Measurements from ENCODE around the gene OR52E6. TPM values are rescaled to one million over a fixed set of nuclear protein-coding genes. Genes with fewer than 3 reads are reported as not detected.

OR52E6 gene
- total and polyA plus RNA-seq, 3 donors from 2014 or later: 1.2 to 1.4 TPM; not detected in 1

DNA sequence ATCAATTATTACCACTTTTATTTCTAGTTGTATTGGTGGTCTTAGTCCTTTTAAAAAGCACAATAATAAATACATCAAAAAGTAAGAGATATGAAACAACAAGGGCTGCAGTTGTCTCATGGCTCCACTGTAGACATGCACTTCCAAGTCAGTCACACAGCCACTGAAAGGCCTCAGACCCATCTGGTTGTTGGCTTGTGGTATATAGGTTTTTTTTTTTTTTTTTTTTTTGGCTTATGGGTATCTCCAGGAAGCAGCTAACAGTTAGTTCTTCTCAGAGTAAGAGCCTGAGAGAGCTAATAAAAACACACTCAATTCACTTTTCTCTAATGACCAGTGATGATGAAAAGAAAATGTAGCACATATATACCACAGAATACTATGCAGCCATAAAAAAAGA, 6.0 kb upstream of the OR52E6 start:
- Histone ChIP-seq H3K9me3 (no peaks in the 10 kb centered on the region), H3K27ac (no peak overlapping the region), H3K36me3 (ENCODE audit: low read depth, missing control alignments) (no peaks in the 10 kb centered on the region), H3K4me3 (no peak overlapping the region), H3K4me1 (no peaks in the 10 kb centered on the region), H3K27me3 (no peaks in the 10 kb centered on the region)
- no peak for TF ChIP-seq POLR2A (IDR thresholded peaks at IDR 0.05)
- TF ChIP-seq, protein P1, sequence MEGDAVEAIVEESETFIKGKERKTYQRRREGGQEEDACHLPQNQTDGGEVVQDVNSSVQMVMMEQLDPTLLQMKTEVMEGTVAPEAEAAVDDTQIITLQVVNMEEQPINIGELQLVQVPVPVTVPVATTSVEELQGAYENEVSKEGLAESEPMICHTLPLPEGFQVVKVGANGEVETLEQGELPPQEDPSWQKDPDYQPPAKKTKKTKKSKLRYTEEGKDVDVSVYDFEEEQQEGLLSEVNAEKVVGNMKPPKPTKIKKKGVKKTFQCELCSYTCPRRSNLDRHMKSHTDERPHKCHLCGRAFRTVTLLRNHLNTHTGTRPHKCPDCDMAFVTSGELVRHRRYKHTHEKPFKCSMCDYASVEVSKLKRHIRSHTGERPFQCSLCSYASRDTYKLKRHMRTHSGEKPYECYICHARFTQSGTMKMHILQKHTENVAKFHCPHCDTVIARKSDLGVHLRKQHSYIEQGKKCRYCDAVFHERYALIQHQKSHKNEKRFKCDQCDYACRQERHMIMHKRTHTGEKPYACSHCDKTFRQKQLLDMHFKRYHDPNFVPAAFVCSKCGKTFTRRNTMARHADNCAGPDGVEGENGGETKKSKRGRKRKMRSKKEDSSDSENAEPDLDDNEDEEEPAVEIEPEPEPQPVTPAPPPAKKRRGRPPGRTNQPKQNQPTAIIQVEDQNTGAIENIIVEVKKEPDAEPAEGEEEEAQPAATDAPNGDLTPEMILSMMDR (IDR thresholded peaks at IDR 0.05): no peak
- intact Hi-C loops (cut with DNase I; ENCODE audit: low total_unique reads): no loop called here
- DNase-seq: no peak

DNA sequence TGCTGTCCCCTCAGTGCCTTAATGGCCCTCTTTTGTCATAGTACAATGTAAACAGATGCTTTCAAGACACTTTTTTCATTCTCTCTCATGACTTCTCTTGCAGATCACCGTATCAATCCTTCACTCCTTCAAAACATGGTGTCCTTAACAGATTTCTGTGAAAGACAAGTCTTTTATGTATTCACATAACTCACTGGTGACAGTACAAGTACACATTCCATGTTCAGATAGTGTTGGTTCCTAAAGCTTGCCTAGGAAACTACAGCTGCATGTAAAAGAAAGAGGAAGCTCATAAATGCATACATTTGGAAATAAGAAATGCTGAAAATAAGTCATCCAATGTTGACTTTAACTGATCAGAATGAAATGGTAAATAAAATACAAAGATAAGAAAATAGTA, 5.0 kb upstream of the OR52E6 start:
- intact Hi-C loops (cut with DNase I; ENCODE audit: low total_unique reads): no loop called here
- WGBS, 2 donors: 68 to 81% methylated on average over 1 of the region's 1 CpG

DNA sequence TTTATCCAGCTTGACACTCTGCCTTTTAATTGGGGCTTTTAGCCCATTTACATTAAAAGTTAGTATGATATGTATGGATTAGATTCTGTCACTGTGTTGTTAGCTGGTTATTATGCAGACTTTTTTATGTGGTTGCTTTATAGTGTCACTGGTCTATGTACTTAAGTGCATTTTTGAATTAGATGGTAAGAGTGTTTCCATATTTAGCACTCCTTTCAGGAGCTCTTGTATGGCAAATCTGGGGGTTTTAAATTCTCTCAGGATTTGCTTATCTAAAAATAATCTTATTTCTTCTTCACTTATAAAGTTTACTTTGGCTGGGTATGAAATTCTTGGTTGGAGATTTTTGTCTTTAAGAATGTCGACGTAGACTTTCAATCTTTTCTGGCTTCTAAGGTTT, 4.0 kb downstream of the OR52E6 start:
- WGBS, 2 donors: 87 to 90% methylated on average over 2 of the region's 2 CpGs
- no peaks in the 10 kb centered on the region for H3K27me3 ChIP-seq
- no peak overlapping the region for H3K4me3 ChIP-seq
- DNase-seq: no peak
- H3K9me3 ChIP-seq: no peaks in the 10 kb centered on the region
- H3K36me3 ChIP-seq (ENCODE audit: low read depth, missing control alignments): no peaks in the 10 kb centered on the region
- H3K4me1 ChIP-seq: no peaks in the 10 kb centered on the region
- no peak for TF ChIP-seq POLR2A (IDR thresholded peaks at IDR 0.05)
- TF ChIP-seq, protein P1 (IDR thresholded peaks at IDR 0.05): no peak
- intact Hi-C loops (cut with DNase I; ENCODE audit: low total_unique reads): no loop called here
- no peak overlapping the region for H3K27ac ChIP-seq

More for the DNA sequence above, 5.0 kb upstream of the OR52E6 start:
- Histone ChIP-seq H3K4me3 (no peak overlapping the region), H3K27me3 (no peaks in the 10 kb centered on the region), H3K27ac (no peak overlapping the region), H3K36me3 (ENCODE audit: low read depth, missing control alignments) (no peaks in the 10 kb centered on the region), H3K4me1 (no peaks in the 10 kb centered on the region), H3K9me3 (no peaks in the 10 kb centered on the region)
- DNase-seq: no peak
- TF ChIP-seq, protein P1 (IDR thresholded peaks at IDR 0.05): no peak
- TF ChIP-seq POLR2A (IDR thresholded peaks at IDR 0.05): no peak

DNA sequence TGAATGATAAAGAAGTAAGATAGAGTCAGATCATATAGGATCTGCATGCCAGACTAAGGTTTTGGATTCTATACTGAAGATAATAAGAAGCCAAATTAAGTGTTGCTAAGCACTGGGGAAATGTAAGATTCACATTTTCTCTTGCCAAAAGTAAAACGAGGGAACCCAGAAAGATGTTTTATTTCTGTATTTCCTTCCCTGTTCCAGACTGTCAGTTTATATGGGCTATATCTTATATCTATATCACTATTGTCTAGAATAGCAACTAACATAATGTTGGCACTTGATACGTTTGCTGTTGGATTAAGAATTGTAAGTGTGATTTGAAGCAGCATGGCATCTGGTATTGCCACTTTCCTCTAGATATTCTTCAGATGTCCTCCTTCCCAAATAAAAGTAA, 8.3 kb downstream of the OR52E6 start:
- Histone ChIP-seq H3K9me3 (no peaks in the 10 kb centered on the region), H3K4me3 (no peak overlapping the region), H3K36me3 (ENCODE audit: low read depth, missing control alignments) (no peaks in the 10 kb centered on the region), H3K27me3 (no peaks in the 10 kb centered on the region), H3K4me1 (no peaks in the 10 kb centered on the region), H3K27ac (no peak overlapping the region)
- no peak for TF ChIP-seq POLR2A (IDR thresholded peaks at IDR 0.05)
- TF ChIP-seq, protein P1 (IDR thresholded peaks at IDR 0.05): no peak
- 67 to 69% methylated on average over 2 of the region's 2 CpGs for WGBS, 2 donors
- DNase-seq: no peak
- intact Hi-C loops (cut with DNase I; ENCODE audit: low total_unique reads): no loop called here

- no peaks in the 10 kb centered on the region for H3K27me3 ChIP-seq
- 81% methylated on average over 6 of the region's 6 CpGs for WGBS, 2 donors
- H3K27ac ChIP-seq: no peak overlapping the region
- DNase-seq: no peak
- H3K36me3 ChIP-seq (ENCODE audit: low read depth, missing control alignments): no peaks in the 10 kb centered on the region
- no peaks in the 10 kb centered on the region for H3K4me1 ChIP-seq
- H3K4me3 ChIP-seq: no peak overlapping the region
- intact Hi-C loops (cut with DNase I; ENCODE audit: low total_unique reads): no loop called here
- TF ChIP-seq, protein P1 (IDR thresholded peaks at IDR 0.05): no peak
- no peak for TF ChIP-seq POLR2A (IDR thresholded peaks at IDR 0.05)
- no peaks in the 10 kb centered on the region for H3K9me3 ChIP-seq
Measured at GRCh38 chr11:5831196-5831829, 10.4 kb downstream of the OR52E6 start.
